Measurements from ENCODE around the gene SYNDIG1. TPM values are rescaled to one million over a fixed set of nuclear protein-coding genes. Genes with fewer than 3 reads are reported as not detected.

The SYNDIG1 gene
- total RNA-seq, 1 donor from 2014 or later = not detected

GRCh38 chr20:24632581-24632980, 163.2 kb downstream of the SYNDIG1 start:
- H3K4me1 Mint-ChIP-seq (ENCODE audit: low read depth) = peaks cover 11% of the 10 kb centered on the region
- H3K9me3 Mint-ChIP-seq = no peaks in the 10 kb centered on the region
- H3K27ac Mint-ChIP-seq = no peak overlapping the region
- H3K36me3 Mint-ChIP-seq (ENCODE audit: low read depth) = no peaks in the 10 kb centered on the region
- H3K27me3 Mint-ChIP-seq (ENCODE audit: insufficient read depth) = peaks cover 2% of the 10 kb centered on the region
- intact Hi-C loops (cut with micrococcal nuclease) = no loop called here
- DNase-seq (ENCODE audit: low spot score) = no peak
- H3K4me3 Mint-ChIP-seq = no peak overlapping the region

- intact Hi-C loops (cut with micrococcal nuclease) = no loop called here
- peaks cover 2% of the 10 kb centered on the region for H3K27me3 Mint-ChIP-seq (ENCODE audit: insufficient read depth)
- H3K27ac Mint-ChIP-seq = no peak overlapping the region
- H3K4me1 Mint-ChIP-seq (ENCODE audit: low read depth) = peaks cover 11% of the 10 kb centered on the region
- no peak for DNase-seq (ENCODE audit: low spot score)
- H3K9me3 Mint-ChIP-seq = no peaks in the 10 kb centered on the region
- no peak overlapping the region for H3K4me3 Mint-ChIP-seq
- H3K36me3 Mint-ChIP-seq (ENCODE audit: low read depth) = no peaks in the 10 kb centered on the region
Observed at GRCh38 chr20:24633026-24633425, 163.6 kb downstream of the SYNDIG1 start.

DNA sequence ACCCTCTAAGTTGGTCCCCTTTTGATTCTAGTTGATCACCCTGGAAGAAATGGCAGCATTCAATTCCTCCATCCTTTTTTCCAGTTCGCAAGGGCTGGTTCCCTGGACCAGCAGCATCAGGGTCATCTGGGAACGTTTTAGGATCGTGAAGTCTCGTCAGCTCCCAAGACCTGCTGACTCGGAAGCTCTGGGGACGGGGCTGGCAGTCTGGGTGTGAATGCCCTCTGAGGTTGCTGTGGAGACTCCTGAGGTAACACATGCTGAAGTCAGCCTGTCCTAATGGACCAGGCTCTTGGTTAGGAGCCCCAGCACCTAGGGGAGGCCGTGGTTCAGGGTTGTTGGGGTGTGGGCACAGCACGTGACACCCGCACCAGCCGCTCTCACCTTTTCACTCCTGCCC, 164.1 kb downstream of the SYNDIG1 start:
- intact Hi-C loops (cut with micrococcal nuclease) = no loop called here
- H3K4me1 Mint-ChIP-seq (ENCODE audit: low read depth) = peaks cover 11% of the 10 kb centered on the region
- peaks cover 2% of the 10 kb centered on the region for H3K27me3 Mint-ChIP-seq (ENCODE audit: insufficient read depth)
- no peaks in the 10 kb centered on the region for H3K9me3 Mint-ChIP-seq
- H3K36me3 Mint-ChIP-seq (ENCODE audit: low read depth) = no peaks in the 10 kb centered on the region
- no peak overlapping the region for H3K27ac Mint-ChIP-seq
- H3K4me3 Mint-ChIP-seq = no peak overlapping the region
- no peak for DNase-seq (ENCODE audit: low spot score)

- peaks cover 2% of the 10 kb centered on the region for H3K27me3 Mint-ChIP-seq (ENCODE audit: insufficient read depth)
- no peak overlapping the region for H3K4me3 Mint-ChIP-seq
- DNase-seq (ENCODE audit: low spot score) = no peak
- H3K36me3 Mint-ChIP-seq (ENCODE audit: low read depth) = no peaks in the 10 kb centered on the region
- peaks cover 2% of the 10 kb centered on the region for H3K4me1 Mint-ChIP-seq (ENCODE audit: low read depth)
- H3K9me3 Mint-ChIP-seq = no peaks in the 10 kb centered on the region
- intact Hi-C loops (cut with micrococcal nuclease) = no loop called here
- no peak overlapping the region for H3K27ac Mint-ChIP-seq
Observed at GRCh38 chr20:24634855-24635254, 165.4 kb downstream of the SYNDIG1 start.

DNA sequence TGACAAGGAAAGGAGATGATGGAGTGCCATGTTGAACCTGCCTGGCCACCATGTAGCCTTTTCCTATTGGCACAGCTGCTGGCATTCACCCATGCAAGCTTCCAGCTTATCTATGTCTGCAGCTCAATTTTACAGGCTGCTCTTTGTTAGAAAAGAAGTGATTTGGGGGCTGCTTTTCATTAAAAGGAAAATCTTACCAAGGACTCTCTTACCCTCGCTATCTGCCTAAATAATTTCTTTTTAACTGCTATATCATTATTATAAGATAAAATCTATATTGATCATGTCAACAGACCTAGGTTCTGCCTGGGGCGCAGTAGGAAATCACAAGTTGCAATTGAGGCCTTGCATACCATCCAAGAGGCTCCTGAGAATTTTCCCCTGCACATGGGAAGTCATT, 167.2 kb downstream of the SYNDIG1 start:
- DNase-seq (ENCODE audit: low spot score) = no peak
- no peaks in the 10 kb centered on the region for H3K36me3 Mint-ChIP-seq (ENCODE audit: low read depth)
- H3K4me3 Mint-ChIP-seq = no peak overlapping the region
- no peaks in the 10 kb centered on the region for H3K9me3 Mint-ChIP-seq
- intact Hi-C loops (cut with micrococcal nuclease) = no loop called here
- H3K27ac Mint-ChIP-seq = no peak overlapping the region
- peaks cover 6% of the 10 kb centered on the region for H3K27me3 Mint-ChIP-seq (ENCODE audit: insufficient read depth)
- no peaks in the 10 kb centered on the region for H3K4me1 Mint-ChIP-seq (ENCODE audit: low read depth)

- DNase-seq (ENCODE audit: low spot score) = no peak
- H3K9me3 Mint-ChIP-seq = no peaks in the 10 kb centered on the region
- H3K27me3 Mint-ChIP-seq (ENCODE audit: insufficient read depth) = peaks cover 6% of the 10 kb centered on the region
- no peaks in the 10 kb centered on the region for H3K36me3 Mint-ChIP-seq (ENCODE audit: low read depth)
- intact Hi-C loops (cut with micrococcal nuclease) = no loop called here
- H3K27ac Mint-ChIP-seq = no peak overlapping the region
- H3K4me1 Mint-ChIP-seq (ENCODE audit: low read depth) = no peaks in the 10 kb centered on the region
- no peak overlapping the region for H3K4me3 Mint-ChIP-seq
Observed at GRCh38 chr20:24637087-24637486, 167.7 kb downstream of the SYNDIG1 start.

DNA sequence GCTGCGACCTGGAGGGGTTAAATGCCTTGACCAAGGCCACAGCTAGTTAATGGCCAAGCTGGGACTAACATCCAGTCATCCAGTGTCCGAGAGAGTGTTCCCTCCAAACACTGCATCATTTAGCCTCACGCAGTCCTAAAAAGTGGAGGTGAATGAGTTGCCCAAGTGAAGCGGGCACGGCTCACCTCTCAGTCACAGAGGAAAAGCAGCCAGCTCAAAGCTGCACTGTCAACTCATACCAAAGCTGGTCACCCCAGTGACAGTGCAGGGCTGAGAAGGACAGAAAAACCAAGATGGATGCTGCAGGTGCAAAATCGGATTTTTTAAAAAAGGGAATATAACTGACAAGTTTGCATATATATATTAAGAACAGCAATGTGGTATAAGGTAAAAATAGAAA, 168.5 kb downstream of the SYNDIG1 start:
- Mint-ChIP-seq H3K27me3 (ENCODE audit: insufficient read depth) (peaks cover 6% of the 10 kb centered on the region), H3K4me3 (no peak overlapping the region), H3K9me3 (no peaks in the 10 kb centered on the region), H3K27ac (no peak overlapping the region), H3K36me3 (ENCODE audit: low read depth) (no peaks in the 10 kb centered on the region), H3K4me1 (ENCODE audit: low read depth) (no peaks in the 10 kb centered on the region)
- intact Hi-C loops (cut with micrococcal nuclease) = no loop called here
- DNase-seq (ENCODE audit: low spot score) = no peak

DNA sequence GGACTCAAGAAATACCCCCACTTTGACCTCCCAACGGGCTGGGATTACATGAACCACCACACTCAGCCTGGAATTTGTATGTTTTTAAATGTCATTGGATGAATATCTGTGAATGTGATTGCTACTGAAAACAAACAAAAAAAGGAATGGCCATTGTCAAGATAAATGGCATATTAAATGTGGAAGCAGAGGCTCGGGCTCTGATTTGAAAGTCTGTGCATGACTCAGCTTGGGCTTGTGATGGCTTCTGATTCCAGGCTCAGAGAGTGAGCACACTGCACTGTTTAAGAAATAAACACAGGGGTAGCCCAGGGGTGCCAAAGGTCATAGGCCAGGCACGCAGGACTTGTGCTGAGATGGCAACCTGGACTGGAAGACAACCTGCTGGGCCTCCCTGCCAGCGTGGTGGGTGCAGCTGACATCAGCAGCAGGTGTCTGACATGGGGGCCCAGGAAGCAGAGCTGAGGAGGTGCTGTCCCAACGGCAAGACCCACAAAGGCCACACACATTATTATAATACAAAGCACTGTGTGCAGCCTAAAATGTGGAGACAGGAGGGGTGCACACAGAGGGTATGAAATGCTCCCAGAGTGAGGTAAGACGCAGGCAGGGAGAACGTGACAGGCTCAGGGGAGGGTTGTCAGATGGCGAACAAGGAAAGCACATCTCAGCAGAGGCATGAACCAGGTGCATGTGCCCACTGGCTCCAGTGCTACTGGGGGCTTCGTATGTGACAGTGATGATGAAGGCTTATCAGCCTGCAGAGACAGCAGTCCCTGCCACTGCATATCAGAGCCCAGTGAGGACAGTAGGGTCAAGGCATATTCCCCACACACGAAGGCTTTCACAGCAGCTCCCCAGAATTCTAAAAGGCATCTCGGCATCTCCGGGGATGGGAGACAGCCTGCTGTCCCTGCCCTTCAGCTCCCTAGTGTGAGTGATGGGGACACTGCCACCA, 169.4 kb downstream of the SYNDIG1 start:
- no peak overlapping the region for H3K27ac Mint-ChIP-seq
- no peaks in the 10 kb centered on the region for H3K4me1 Mint-ChIP-seq (ENCODE audit: low read depth)
- intact Hi-C loops (cut with micrococcal nuclease) = no loop called here
- no peak overlapping the region for H3K4me3 Mint-ChIP-seq
- H3K9me3 Mint-ChIP-seq = no peaks in the 10 kb centered on the region
- peaks cover 6% of the 10 kb centered on the region for H3K27me3 Mint-ChIP-seq (ENCODE audit: insufficient read depth)
- H3K36me3 Mint-ChIP-seq (ENCODE audit: low read depth) = no peaks in the 10 kb centered on the region
- DNase-seq (ENCODE audit: low spot score) = no peak

DNA sequence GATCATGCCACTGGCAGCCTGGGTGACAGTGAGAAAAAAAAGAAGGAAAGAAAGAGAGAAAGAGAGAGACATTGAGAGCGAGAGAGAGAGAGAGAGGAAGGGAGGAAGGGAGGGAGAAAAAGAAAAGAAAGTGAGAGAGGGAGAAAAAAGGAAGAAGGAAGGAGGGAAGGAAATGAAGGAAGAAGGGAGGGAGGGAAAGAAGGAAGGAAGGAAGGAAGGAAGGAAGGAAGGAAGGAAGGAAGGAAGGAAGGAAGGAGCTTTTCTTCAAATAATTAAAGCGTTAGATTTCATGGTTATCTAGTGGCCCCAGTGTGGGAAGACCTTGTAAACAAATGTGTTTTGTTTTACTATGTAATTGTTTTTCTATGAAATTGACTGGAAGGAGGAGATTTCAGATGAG, 170.8 kb downstream of the SYNDIG1 start:
- Mint-ChIP-seq H3K27me3 (ENCODE audit: insufficient read depth) (peaks cover 4% of the 10 kb centered on the region), H3K36me3 (ENCODE audit: low read depth) (no peaks in the 10 kb centered on the region), H3K4me3 (no peak overlapping the region), H3K4me1 (ENCODE audit: low read depth) (no peaks in the 10 kb centered on the region), H3K27ac (no peak overlapping the region), H3K9me3 (no peaks in the 10 kb centered on the region)
- DNase-seq (ENCODE audit: low spot score) = no peak
- intact Hi-C loops (cut with micrococcal nuclease) = no loop called here

DNA sequence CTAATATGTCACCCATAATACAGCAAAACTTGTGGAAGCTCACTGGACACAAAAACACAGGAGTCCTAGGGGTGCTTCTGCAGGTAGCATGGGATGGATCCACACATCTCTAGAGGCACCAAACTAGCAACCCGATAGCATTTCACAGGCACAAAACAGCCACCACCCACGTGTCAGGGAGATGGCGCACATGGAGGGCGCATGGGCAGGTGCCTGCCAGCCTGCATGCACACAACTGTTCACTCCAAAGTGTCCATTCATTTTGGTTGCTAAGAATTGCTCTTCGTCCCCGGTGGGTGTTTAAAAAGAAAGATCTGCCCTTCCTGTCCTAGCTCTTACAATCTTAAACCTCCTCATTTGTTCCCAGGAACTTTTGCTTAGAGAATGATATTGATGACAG, 171.3 kb downstream of the SYNDIG1 start:
- intact Hi-C loops (cut with micrococcal nuclease) = no loop called here
- Mint-ChIP-seq H3K27ac (no peak overlapping the region), H3K4me3 (no peak overlapping the region), H3K4me1 (ENCODE audit: low read depth) (no peaks in the 10 kb centered on the region), H3K9me3 (no peaks in the 10 kb centered on the region), H3K27me3 (ENCODE audit: insufficient read depth) (peaks cover 4% of the 10 kb centered on the region), H3K36me3 (ENCODE audit: low read depth) (no peaks in the 10 kb centered on the region)
- DNase-seq (ENCODE audit: low spot score) = no peak

- H3K9me3 Mint-ChIP-seq = no peaks in the 10 kb centered on the region
- H3K27ac Mint-ChIP-seq = no peak overlapping the region
Observed at GRCh38 chr20:24643731-24644626, 174.6 kb downstream of the SYNDIG1 start.

DNA sequence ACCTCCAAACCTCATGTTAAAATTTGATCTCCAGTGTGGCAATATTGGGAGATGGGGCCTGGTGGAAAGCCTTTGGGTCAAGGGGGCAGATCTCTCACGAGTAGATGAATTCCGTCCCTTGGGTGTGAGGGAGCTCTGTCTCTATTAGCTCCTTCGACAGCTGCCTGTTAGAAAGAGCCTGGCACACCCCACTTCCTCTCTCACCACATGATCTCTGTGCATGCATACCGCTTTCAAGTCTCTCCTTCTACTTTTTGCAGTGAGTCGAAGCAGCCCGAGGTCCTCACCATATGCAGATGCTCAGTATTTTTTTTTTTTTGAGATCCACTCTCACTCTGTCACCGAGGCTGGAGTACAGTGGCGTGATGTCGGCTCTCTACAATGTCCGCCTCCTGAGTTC, 176.9 kb downstream of the SYNDIG1 start:
- Mint-ChIP-seq H3K36me3 (ENCODE audit: low read depth) (no peaks in the 10 kb centered on the region), H3K9me3 (no peaks in the 10 kb centered on the region), H3K4me1 (ENCODE audit: low read depth) (no peaks in the 10 kb centered on the region), H3K27ac (no peak overlapping the region), H3K4me3 (no peak overlapping the region), H3K27me3 (ENCODE audit: insufficient read depth) (peaks cover 12% of the 10 kb centered on the region)
- no peak for DNase-seq (ENCODE audit: low spot score)
- intact Hi-C loops (cut with micrococcal nuclease) = no loop called here

More at GRCh38 chr20:24643731-24644626, 174.6 kb downstream of the SYNDIG1 start:
- intact Hi-C loops (cut with micrococcal nuclease) = no loop called here
- H3K4me3 Mint-ChIP-seq = no peak overlapping the region
- no peaks in the 10 kb centered on the region for H3K36me3 Mint-ChIP-seq (ENCODE audit: low read depth)
- DNase-seq (ENCODE audit: low spot score) = no peak
- peaks cover 15% of the 10 kb centered on the region for H3K27me3 Mint-ChIP-seq (ENCODE audit: insufficient read depth)
- no peaks in the 10 kb centered on the region for H3K4me1 Mint-ChIP-seq (ENCODE audit: low read depth)

GRCh38 chr20:24647713-24648112, 178.3 kb downstream of the SYNDIG1 start:
- Mint-ChIP-seq H3K9me3 (no peaks in the 10 kb centered on the region), H3K27ac (no peak overlapping the region), H3K27me3 (ENCODE audit: insufficient read depth) (peaks cover 12% of the 10 kb centered on the region), H3K4me3 (no peak overlapping the region), H3K36me3 (ENCODE audit: low read depth) (no peaks in the 10 kb centered on the region), H3K4me1 (ENCODE audit: low read depth) (no peaks in the 10 kb centered on the region)
- no peak for DNase-seq (ENCODE audit: low spot score)
- intact Hi-C loops (cut with micrococcal nuclease) = no loop called here

Measured in activated T-helper 1 cell treated with anti-CD3 and anti-CD28 coated beads, Interleukin-12 subunit alpha, Interleukin-12 subunit beta, Interleukin-2, Interleukin-4 antibody, amounts not matched to agents 30 ng/mL and 10 ng/mL and 1 ng/mL, durations not matched to agents 14 hours and 24 hours and 36 hours (primary cell).